ENCODE results near the gene BCAM.

Gene BCAM

GRCh38 chr19:44810234-44811121 lies 1.6 kb downstream of the BCAM start:
- H4K20me1 ChIP-seq (ENCODE audit: insufficient read depth, low read length): 0 out of 2 replicates have a peak, but pooled peaks cover 3% of the 10 kb centered on the region
- H3K9me3 ChIP-seq (ENCODE audit: insufficient read depth, low read length, severe bottlenecking): no peaks in the 10 kb centered on the region
- no peaks in the 10 kb centered on the region for H3K4me1 ChIP-seq (ENCODE audit: insufficient read depth, low read length)
- H3K9ac ChIP-seq (ENCODE audit: low read depth, low read length): no peak overlapping the region
- no peaks in the 10 kb centered on the region for H3K27me3 ChIP-seq (ENCODE audit: insufficient read depth, low read length, poor library complexity)
- ATAC-seq (ENCODE audit: insufficient read depth, low read depth) (no peak), DNase-seq (no peak)
- no peak for TF ChIP-seq CTCF (IDR thresholded peaks at IDR 0.05; ENCODE audit: borderline replicate concordance, extremely low read depth, low read length, poor library complexity, severe bottlenecking)
- TF ChIP-seq EZH2 (IDR thresholded peaks at IDR 0.05; ENCODE audit: borderline replicate concordance, low read depth, low read length, severe bottlenecking): no peak
- H2AFZ ChIP-seq (ENCODE audit: low read depth, low read length): no peak overlapping the region
- H3K4me3 ChIP-seq (ENCODE audit: low read depth in 1 of 2, low read length in 2 of 2): no peak overlapping the region
- no peaks in the 10 kb centered on the region for H3K36me3 ChIP-seq (ENCODE audit: insufficient read depth, low read length)
- no peaks in the 10 kb centered on the region for H3K79me2 ChIP-seq (ENCODE audit: insufficient read depth, low read length)
- no peak overlapping the region for H3K4me2 ChIP-seq (ENCODE audit: insufficient read depth, low read length)
- H3K27ac ChIP-seq (ENCODE audit: low read length): no peak overlapping the region

GRCh38 chr19:44811122-44811419 lies 2.2 kb downstream of the BCAM start:
- Histone ChIP-seq H3K4me2 (ENCODE audit: insufficient read depth, low read length) (no peak overlapping the region), H3K79me2 (ENCODE audit: insufficient read depth, low read length) (no peaks in the 10 kb centered on the region), H3K9ac (ENCODE audit: low read depth, low read length) (no peak overlapping the region), H3K4me3 (ENCODE audit: low read depth in 1 of 2, low read length in 2 of 2) (no peak overlapping the region), H2AFZ (ENCODE audit: low read depth, low read length) (no peak overlapping the region), H3K27me3 (ENCODE audit: insufficient read depth, low read length, poor library complexity) (no peaks in the 10 kb centered on the region), H4K20me1 (ENCODE audit: insufficient read depth, low read length) (0 out of 2 replicates have a peak, but pooled peaks cover 3% of the 10 kb centered on the region), H3K9me3 (ENCODE audit: insufficient read depth, low read length, severe bottlenecking) (no peaks in the 10 kb centered on the region), H3K36me3 (ENCODE audit: insufficient read depth, low read length) (no peaks in the 10 kb centered on the region), H3K4me1 (ENCODE audit: insufficient read depth, low read length) (no peaks in the 10 kb centered on the region), H3K27ac (ENCODE audit: low read length) (no peak overlapping the region)
- ATAC-seq (ENCODE audit: insufficient read depth, low read depth): no peak
- no peak for DNase-seq
- TF ChIP-seq EZH2 (IDR thresholded peaks at IDR 0.05; ENCODE audit: borderline replicate concordance, low read depth, low read length, severe bottlenecking) (no peak), CTCF (IDR thresholded peaks at IDR 0.05; ENCODE audit: borderline replicate concordance, extremely low read depth, low read length, poor library complexity, severe bottlenecking) (no peak)

GRCh38 chr19:44812142-44812718 lies 3.3 kb downstream of the BCAM start:
- ATAC-seq (ENCODE audit: insufficient read depth, low read depth): no peak

More at GRCh38 chr19:44812142-44812718, 3.3 kb downstream of the BCAM start:
- Histone ChIP-seq H3K9ac (ENCODE audit: low read depth, low read length) (no peak overlapping the region), H3K4me2 (ENCODE audit: insufficient read depth, low read length) (no peak overlapping the region), H4K20me1 (ENCODE audit: insufficient read depth, low read length) (no peaks in the 10 kb centered on the region), H3K4me1 (ENCODE audit: insufficient read depth, low read length) (no peaks in the 10 kb centered on the region), H3K79me2 (ENCODE audit: insufficient read depth, low read length) (no peaks in the 10 kb centered on the region), H3K36me3 (ENCODE audit: insufficient read depth, low read length) (no peaks in the 10 kb centered on the region), H3K9me3 (ENCODE audit: insufficient read depth, low read length, severe bottlenecking) (no peaks in the 10 kb centered on the region), H2AFZ (ENCODE audit: low read depth, low read length) (no peak overlapping the region), H3K27me3 (ENCODE audit: insufficient read depth, low read length, poor library complexity) (no peaks in the 10 kb centered on the region), H3K4me3 (ENCODE audit: low read depth in 1 of 2, low read length in 2 of 2) (no peak overlapping the region), H3K27ac (ENCODE audit: low read length) (no peak overlapping the region)
- DNase-seq: no peak
- TF ChIP-seq CTCF (IDR thresholded peaks at IDR 0.05; ENCODE audit: borderline replicate concordance, extremely low read depth, low read length, poor library complexity, severe bottlenecking): no peak
- TF ChIP-seq EZH2 (IDR thresholded peaks at IDR 0.05; ENCODE audit: borderline replicate concordance, low read depth, low read length, severe bottlenecking): no peak
